GM03348 (cell line): ENCODE measurements around the gene IDUA.
"Not testable (repeated sequence)": the region's sequence is repeated elsewhere in the genome, so short reads cannot be mapped to it uniquely, and the experiment has no call there.

Source experiments
- DNase-seq: peaks from one replicate; pipeline ENCODE4 v3.0.0; 2012; ENCODE audit warnings: low spot score

Gene IDUA

DNA sequence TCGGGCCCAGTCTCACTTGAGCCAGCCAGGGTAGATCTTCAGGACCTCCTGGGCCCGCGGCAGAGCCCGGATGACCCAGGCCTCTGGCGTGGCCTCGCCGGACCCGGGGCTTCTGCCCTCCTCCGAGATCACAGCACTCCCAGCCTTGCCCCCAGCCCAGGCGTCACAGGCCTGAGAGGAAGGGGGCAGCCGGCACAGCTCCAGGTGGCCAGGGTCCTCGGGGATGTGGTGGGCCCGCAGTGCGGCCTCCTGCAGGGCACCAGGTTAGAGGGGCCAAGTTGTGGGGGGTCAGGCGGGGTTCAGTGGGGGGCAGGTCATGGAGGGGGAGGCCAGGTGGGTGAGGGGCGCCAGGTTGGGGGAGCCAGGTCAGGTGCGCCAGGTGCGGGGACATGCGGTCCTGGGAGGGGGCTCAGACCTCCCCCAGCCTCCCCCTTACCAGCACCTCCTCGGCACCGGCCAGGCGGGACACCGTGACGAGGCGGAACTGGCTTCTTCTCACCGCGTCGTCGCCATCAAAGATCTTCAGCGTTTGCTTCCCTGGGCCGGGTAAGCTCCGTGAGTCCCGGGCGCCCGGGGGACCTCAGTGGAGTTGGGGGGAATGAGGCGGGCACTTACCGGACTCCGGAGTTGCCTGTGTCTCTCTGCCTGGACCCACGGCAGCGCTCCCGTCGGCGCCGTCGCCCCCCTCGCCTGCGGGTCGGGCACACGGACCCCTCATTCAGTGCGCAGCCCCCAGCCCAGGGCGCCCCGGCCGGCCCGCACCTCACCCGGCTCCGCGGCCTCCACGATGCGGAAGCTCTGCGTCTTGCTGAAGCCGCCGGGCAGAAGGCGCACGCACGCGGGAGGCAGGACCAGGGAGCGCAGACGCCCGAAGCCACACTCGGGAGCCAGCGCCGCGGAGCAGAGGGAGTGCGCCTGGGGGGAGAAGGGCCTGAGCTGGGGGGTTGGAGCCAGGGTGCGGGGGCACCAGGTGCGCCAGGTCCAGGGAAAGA lies 19.4 kb upstream of the IDUA start:
- DNase-seq = no peak

DNA sequence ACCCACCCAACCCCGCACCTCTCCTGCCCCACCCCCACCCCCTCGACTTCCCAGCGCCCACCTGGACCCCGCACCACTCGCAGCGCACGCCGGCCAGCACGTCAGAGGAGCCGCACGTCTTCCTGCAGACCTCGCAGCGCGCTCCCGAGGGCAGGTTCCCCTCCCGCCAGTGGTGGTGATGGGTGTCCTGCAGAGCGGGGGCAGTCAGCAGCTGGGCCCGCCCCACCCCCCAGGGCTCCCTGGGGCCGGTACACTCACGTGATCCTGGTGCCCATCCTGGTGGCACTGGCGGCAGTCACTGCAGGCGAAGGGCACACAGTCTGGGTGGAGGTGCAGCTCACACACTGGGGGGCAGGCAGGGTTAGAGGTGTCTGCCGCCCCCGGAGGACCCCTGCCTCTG lies 18.6 kb upstream of the IDUA start:
- DNase-seq = no peak

GRCh38 chr4:968621-969394 lies 18.0 kb upstream of the IDUA start:
- DNase-seq = no peak

DNA sequence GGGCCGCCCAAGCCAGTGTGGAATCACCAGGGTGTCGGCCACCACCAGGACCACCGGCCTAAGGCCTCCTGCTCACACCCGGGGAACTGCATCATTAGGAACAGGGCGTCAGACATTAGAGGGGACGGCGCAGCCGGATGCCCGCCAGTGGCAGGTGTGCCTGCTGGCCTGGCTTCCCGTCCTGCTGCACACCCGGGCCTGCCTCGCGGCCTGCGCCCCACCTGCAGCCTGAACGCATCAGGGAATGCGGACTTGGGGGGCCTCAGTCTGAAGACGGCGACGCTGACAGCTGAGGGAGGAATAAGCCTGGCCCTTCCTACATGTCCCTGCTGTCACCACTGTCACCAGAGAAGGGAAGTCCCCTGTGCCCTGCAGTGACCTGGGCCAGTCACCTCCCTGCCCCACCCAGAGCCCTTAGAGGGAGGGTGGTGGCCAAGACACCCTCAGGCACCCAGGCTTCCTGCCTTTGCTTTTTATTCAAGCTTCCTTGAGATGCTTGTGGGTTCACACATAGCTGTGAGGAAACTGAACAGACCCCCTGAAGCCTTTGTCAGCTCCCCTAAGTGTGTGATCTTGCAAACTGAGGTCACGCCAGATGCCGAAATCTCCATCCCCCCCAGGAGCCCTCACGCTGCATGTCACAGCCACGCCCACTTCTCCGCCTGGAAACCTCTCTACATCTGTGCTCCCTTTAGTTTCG lies 16.6 kb upstream of the IDUA start:
- no peak for DNase-seq

DNA sequence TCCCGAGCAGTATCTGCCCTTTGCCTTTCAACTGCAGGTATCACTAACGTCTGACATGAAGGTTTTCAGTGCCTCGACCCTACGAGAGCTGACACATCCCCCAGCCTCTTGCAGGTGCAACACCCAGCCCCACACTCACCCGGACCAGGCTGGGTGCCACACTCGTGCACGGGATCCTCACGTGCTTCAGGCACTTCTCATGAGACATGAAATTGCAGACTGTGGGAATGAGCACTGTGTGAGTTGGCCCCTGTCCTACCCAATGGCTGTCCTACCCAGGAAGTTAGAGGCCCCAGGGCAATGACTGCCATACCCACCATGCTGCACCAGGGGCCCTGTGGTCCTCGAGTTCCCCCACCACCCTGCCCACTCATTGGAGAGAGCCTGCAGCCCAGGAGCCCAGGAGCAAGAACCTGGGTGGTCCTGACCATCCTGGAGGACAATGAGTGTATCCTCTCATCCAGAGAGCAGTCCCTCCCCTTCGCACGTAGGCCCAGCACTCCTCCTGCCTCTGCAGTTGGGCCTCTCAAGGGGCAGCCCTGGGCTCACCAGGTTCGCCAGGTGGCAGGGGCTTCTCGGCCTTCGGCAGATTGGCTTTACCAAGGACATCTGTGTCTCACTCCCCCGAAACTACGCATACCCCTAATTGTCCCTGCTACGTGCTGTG lies 15.9 kb upstream of the IDUA start:
- no peak for DNase-seq

- no peak for DNase-seq
These were observed 15.0 kb upstream of the IDUA start for GRCh38 chr4:971666-972500.

DNA sequence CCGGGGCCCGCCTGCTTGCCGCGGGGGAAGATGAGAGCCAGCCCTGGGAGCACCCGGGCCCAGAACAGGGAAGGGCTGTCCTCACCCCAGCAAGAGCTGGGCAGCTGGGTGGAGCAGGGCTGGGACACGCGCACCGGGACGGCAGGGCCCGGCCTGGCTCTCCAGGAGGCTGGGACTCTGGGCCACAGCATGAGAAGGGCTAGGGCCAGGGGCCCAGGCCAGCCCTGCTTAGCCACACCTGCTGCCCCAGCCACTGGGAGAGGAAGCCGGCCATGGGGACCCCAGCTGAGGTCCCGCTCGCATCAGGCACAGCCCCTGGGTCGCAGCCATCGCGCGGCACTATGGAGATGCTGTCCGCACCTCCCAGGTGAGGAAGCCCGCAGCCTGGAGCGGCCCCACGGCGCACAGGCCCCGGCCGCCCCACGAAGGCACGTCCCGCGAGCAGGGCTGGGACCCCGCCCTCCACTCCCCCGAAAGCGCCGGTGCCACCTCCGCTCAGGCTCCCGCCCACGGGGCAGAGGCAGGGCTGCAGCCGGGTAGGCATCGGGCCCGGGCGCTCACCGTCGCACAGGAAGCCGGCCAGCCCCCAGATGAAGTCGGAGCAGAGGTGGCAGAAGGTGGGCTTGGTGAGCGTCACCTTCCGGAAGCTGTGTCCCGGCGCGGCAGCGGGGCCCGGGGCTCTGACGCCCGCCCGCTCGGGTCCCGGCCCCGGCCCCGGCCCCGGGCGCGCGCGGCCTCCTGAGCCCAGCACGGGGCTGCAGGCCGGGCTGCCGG lies 14.0 kb upstream of the IDUA start:
- peak; percentile 74 for DNase-seq

GRCh38 chr4:973431-974397 lies 13.1 kb upstream of the IDUA start, which contains the start of gene DGKQ:
TSS of gene DGKQ (minus strand) at chr4:973569. CDS start at chr4:973482, 87 bp downstream.
- peak; percentile 100 for DNase-seq

DNA sequence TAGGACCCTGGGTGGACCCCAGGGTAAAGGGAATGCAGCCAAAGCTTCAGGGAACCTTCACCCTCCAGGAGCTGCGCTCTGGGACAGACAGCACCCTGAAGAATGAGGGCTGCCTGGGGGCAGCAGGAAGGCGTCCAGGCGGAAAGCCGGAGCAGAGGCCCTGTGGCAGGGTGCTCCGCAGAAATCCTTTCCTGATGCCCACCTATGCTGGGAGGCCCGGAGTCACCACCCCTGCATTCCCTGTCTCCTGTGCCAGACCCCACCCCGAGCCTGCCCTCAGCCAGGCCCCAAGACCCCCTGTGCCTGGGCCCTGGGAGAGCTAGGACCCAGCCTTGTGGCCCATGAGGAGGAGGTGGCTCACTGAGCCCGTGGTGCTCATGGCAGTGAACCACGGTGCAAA lies 12.2 kb upstream of the IDUA start:
- no peak for DNase-seq

GRCh38 chr4:976016-976415 lies 10.8 kb upstream of the IDUA start:
- not testable (repeated sequence) for DNase-seq

DNA sequence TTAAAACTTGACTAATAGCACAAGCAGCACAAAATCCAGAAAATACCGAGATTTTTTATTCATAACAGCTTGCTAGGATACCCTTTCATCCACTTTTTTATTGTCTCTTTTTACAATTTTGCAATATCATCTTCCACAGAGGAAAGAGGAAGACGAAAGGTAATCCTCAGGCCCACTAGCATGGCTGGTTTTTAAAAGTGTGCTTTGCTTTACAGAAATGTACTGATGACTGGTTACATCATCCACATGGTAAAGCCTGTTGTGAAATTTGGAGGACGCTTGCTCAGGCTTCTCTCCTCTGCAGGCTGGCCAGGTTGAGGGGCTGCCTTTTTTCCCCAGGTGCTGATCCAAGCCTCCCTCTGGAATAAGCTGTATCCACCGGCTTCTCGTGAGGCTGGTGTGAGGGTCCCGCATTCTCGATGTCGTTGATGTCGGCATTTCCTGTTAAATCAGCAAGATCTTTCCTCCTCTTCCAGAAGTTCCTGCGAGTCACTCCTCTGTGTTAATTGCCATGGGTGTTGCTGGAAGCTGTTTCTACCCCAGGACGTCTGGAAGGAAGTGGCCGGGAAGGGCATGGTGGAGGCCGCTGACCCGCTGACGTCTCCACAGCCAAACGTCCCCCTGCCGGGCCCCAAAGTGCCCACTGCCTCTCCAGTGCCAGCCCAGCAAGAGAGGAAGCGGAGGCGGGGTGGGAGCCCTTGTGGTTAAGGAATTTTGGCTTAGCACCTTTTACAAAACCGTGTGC lies 7.7 kb upstream of the IDUA start:
- peak; percentile 60 for DNase-seq

DNA sequence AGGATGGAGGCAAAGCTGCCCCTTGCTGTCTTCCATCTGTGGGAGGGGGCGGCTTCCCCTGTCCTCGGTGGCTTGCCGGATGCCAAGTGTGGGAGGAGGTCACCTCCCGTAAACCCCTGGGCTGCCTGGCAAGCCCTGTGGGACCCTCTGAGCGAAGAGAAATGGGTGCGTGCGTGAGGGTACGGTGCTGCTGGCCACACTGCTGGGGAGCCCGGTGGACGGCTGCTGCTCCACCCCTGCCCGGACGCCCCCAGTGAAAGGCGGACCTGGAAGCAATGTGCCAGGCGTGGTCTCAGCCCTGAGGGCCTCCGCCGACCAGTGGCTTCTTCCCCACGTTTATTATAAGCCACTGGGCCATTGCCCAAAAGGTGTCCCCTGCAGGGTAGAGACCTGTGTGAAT lies 4.6 kb upstream of the IDUA start:
- no peak for DNase-seq

- no peak for DNase-seq
These were observed 4.0 kb upstream of the IDUA start for GRCh38 chr4:982814-983213.

DNA sequence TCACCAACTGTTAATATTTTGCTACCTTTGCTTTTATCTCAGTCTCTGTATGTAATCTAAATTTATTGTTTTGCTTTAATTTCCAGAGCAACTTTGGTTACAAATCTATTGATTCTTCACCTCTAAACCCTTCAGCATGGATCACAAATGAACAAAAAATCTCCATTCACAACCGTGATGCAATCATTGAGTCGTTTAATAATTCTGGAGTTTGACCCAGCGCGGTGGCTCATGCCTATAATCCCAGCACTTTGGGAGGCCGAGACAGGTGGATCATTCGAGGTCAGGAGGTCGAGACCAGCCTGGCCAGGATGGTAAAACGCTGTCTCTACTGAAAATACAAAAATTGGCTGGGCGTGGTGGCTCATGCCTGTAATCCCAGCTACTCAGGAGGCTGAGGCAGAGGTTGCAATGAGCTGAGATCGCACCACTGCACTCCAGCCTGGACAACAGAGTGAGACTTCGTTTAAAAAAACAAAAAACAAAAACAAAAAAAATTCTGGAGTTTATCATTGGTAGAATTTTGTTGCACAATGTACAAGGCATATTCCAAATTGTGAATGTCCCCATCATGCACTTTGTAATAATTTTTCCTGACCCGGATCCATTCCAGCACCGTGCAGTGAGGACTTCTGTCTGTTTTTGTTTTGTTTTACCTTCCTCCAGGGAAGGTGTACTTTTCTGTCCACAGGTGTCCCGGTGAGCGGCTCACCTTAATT lies 2.3 kb upstream of the IDUA start:
- no peak for DNase-seq

GRCh38 chr4:985123-985830 lies 1.6 kb upstream of the IDUA start:
- peak; percentile 80 for DNase-seq

- DNase-seq = no peak
These were observed 391 bp upstream of the IDUA start for GRCh38 chr4:986428-986878.
